SK-N-SH (cell line): ENCODE data around the gene DDX28. TPM values are rescaled to one million over a fixed set of nuclear protein-coding genes. Genes with fewer than 3 reads are reported as not detected.

Experiments used
- CTCF ChIA-PET: fragments of 300-600, 350-600 bp; formaldehyde crosslinking; extraction: SDS; loops from one replicate; lab custom pipeline; 2021; lab: Yijun Ruan, JAX
- POLR2A ChIA-PET: fragments of 350-600 bp; sonication (Branson Sonifier 250); formaldehyde crosslinking; extraction: SDS; loops from one replicate; lab custom pipeline; 2020; ENCODE audit warnings: antibody characterized with exemption, inconsistent platforms; lab: Yijun Ruan, JAX
- DNase-seq: peaks from one replicate; pipeline ENCODE4 v3.0.0; 2012
- H2AFZ ChIP-seq: fragments of 200-600 bp; sonication (generic); 2 replicates; pipeline ENCODE4 v1.8.1; 2016; ENCODE audit warnings: antibody characterized with exemption, mild to moderate bottlenecking, low read depth
- H3F3A ChIP-seq: fragments of 200-600 bp; sonication (generic); replicated peaks from 2 replicates; pipeline ENCODE3; 2016; ENCODE audit warnings: antibody characterized with exemption, mild to moderate bottlenecking; ENCODE audit not compliant: insufficient read depth
- H3K27ac ChIP-seq, 2 experiments: fragments of 200-500 bp in 1 of 2; fragments of 200-600 bp in 1 of 2; sonication (Bioruptor generic) in 1 of 2; sonication (generic), shearing (Covaris generic) in 1 of 2; 2 replicates each; pipeline versions ENCODE4 v1.5.1 to v1.6.1; 2014 to 2016; ENCODE audit warnings: low read depth in 2 of 2, inconsistent platforms in 1 of 2, low read length in 1 of 2, mild to moderate bottlenecking in 1 of 2, mixed read lengths in 1 of 2
- H3K27me3 ChIP-seq: fragments of 200-600 bp; sonication (generic), shearing (Covaris generic); 2 replicates; pipeline ENCODE4 v1.6.1; 2016; ENCODE audit warnings: mixed run types; ENCODE audit not compliant: insufficient read depth
- H3K36me3 ChIP-seq, 2 experiments: fragments of 200-500 bp in 1 of 2; fragments of 200-600 bp in 1 of 2; sonication (Bioruptor generic) in 1 of 2; sonication (generic) in 1 of 2; replicated peaks in 1 of 2; 2 replicates each; pipeline versions ENCODE3 to v1.5.1; 2014 to 2016; ENCODE audit warnings: low read length in 1 of 2, mild to moderate bottlenecking in 1 of 2; ENCODE audit not compliant: insufficient read depth in 2 of 2, control insufficient read depth in 1 of 2
- H3K4me1 ChIP-seq, 2 experiments: fragments of 200-500 bp in 1 of 2; fragments of 200-600 bp in 1 of 2; sonication (Bioruptor generic) in 1 of 2; sonication (generic), shearing (Covaris generic) in 1 of 2; 2 replicates each; pipeline versions ENCODE4 v1.5.1 to v1.6.1; 2014 to 2016; ENCODE audit warnings: low read depth in 1 of 2, low read length in 1 of 2, mixed run types in 1 of 2; ENCODE audit not compliant: insufficient read depth in 2 of 2, control insufficient read depth in 1 of 2
- H3K4me2 ChIP-seq: fragments of 200-600 bp; sonication (generic), shearing (Covaris generic); 2 replicates; pipeline ENCODE4 v1.6.1; 2017; ENCODE audit warnings: mixed run types
- H3K4me3 ChIP-seq, 2 experiments: fragments of 200-500 bp in 1 of 2; fragments of 200-600 bp in 1 of 2; sonication (Bioruptor generic) in 1 of 2; sonication (generic), shearing (Covaris generic) in 1 of 2; 2 replicates each; pipeline versions ENCODE4 v1.5.1 to v1.8.1; 2014 to 2016; ENCODE audit warnings: low read depth in 2 of 2, inconsistent platforms in 1 of 2, low read length in 1 of 2, mild to moderate bottlenecking in 1 of 2, mixed read lengths in 1 of 2, moderate library complexity in 1 of 2
- H3K79me2 ChIP-seq: fragments of 200-600 bp; sonication (generic); 2 replicates; pipeline ENCODE4 v1.8.1; 2017; ENCODE audit warnings: mild to moderate bottlenecking; ENCODE audit not compliant: insufficient read depth
- H3K9ac ChIP-seq: fragments of 200-600 bp; sonication (generic); 2 replicates; pipeline ENCODE4 v1.6.1; 2017; ENCODE audit warnings: mixed run types
- H3K9me2 ChIP-seq: fragments of 200-600 bp; sonication (generic); 2 replicates; pipeline ENCODE4 v1.6.1; 2017; ENCODE audit warnings: mixed run types
- H3K9me3 ChIP-seq: fragments of 200-600 bp; sonication (generic); 2 replicates; pipeline ENCODE4 v1.6.1; 2017; ENCODE audit warnings: mixed run types, mild to moderate bottlenecking, moderate library complexity
- H4K20me1 ChIP-seq: fragments of 200-600 bp; sonication (generic); 2 replicates; pipeline ENCODE4 v1.6.1; 2017; ENCODE audit warnings: mild to moderate bottlenecking, mixed run types; ENCODE audit not compliant: insufficient read depth
- EP300 ChIP-seq, 2 experiments: IDR thresholded peaks; 2 replicates each; pipeline versions ENCODE4 v1.4.0 to v1.6.1; 2012; ENCODE audit warnings: borderline replicate concordance in 1 of 2, low read depth in 1 of 2, low read length in 1 of 2
- EZH2phosphoT487 ChIP-seq: fragments of 200-600 bp; sonication (generic); IDR thresholded peaks from 2 replicates; pipeline ENCODE4 v1.6.1; 2017; ENCODE audit warnings: low read depth, mixed run types, mild to moderate bottlenecking, antibody characterized with exemption, moderate library complexity, borderline replicate concordance
- GABPA ChIP-seq: IDR thresholded peaks from 2 replicates; pipeline ENCODE4 v1.4.0; 2012; ENCODE audit warnings: low read depth, mild to moderate bottlenecking
- MXI1 ChIP-seq: IDR thresholded peaks from 2 replicates; pipeline ENCODE4 v1.6.1; 2012; ENCODE audit warnings: mild to moderate bottlenecking, low read depth, low read length, improper control_type of control experiment
- NFIC ChIP-seq: IDR thresholded peaks from 2 replicates; pipeline ENCODE4 v1.4.0; 2012; ENCODE audit warnings: borderline replicate concordance
- POLR2AphosphoS5 ChIP-seq: IDR thresholded peaks from 2 replicates; pipeline ENCODE4 v1.6.1; 2012; ENCODE audit warnings: low read depth, low read length
- RAD21 ChIP-seq: IDR thresholded peaks from 2 replicates; pipeline ENCODE4 v1.6.1; 2012; ENCODE audit warnings: mild to moderate bottlenecking, low read length
- SMC3 ChIP-seq: IDR thresholded peaks from 2 replicates; pipeline ENCODE4 v1.6.1; 2012; ENCODE audit warnings: low read depth, low read length, improper control_type of control experiment
- TAF1 ChIP-seq: IDR thresholded peaks from 2 replicates; pipeline ENCODE4 v1.6.1; 2012; ENCODE audit warnings: low read depth, mild to moderate bottlenecking, low read length, moderate library complexity, borderline replicate concordance
- TCF12 ChIP-seq: IDR thresholded peaks from 2 replicates; pipeline ENCODE4 v1.4.0; 2012
- WGBS: methylation state at CpG from one replicate; pipeline ENCODE4 v1.1.6; 2017; ENCODE audit warnings: low lambda C conversion rate; 5-methylcytosine and 5-hydroxymethylcytosine counted together
- polyA plus RNA-seq, 3 experiments: library from polyadenylated mRNA; depleted of rRNA; stranded (reverse); fragments of >200 nt; gene quantifications; 2 replicates each; pipeline ENCODE4 v1.2.3, GENCODE V29; 2012
- TF ChIP-seq, protein P1 (sequence below): IDR thresholded peaks from 2 replicates; pipeline ENCODE4; 2012
- TF ChIP-seq, protein P2 (sequence below): fragments of 200-600 bp; sonication (generic); IDR thresholded peaks from 2 replicates; pipeline ENCODE4 v1.6.1; 2017; ENCODE audit warnings: antibody characterized with exemption, mild to moderate bottlenecking, moderate library complexity
- TF ChIP-seq, protein P3 (sequence below): IDR thresholded peaks from 2 replicates; pipeline ENCODE4 v1.4.0; 2012; ENCODE audit warnings: low read depth
- TF ChIP-seq, protein P4 (sequence below): fragments of 150-350 bp; IDR thresholded peaks from 2 replicates; pipeline ENCODE4 v1.6.1; 2017; ENCODE audit warnings: antibody characterized with exemption, low read length, low read depth, borderline replicate concordance

Gene DDX28
- polyA plus RNA-seq, 1 of the 3 experiments (the other 2 are of a cell fraction), result 10.8 TPM

DNA sequence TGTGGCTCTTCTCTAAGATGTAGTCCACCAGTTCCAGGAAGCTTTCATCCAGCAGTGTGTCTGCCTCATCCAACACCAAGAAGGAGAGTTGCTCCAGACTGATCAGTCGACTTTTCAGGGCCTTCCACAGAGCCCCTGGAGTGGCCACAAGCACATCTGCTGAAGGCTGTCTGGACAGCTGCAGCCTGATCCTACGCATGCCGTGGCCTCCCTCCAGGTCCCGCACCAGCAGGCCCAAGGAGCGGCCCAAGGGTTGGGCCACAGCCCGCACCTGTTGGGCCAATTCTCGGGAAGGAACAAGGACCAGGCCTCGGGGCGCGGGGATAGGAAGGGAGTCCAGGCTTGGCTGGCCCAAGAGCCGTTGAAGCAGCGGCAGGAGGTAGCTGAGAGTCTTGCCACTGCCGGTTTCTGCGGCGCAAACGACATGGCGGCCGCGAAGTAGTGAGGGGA, 729 bp downstream of the DDX28 start:
- ChIA-PET POLR2A (interaction anchor here (1.3 kb wide), 1 partner anchor 86 kb away, joined by 5 read pairs; no protein-coding TSS in a partner anchor), CTCF (interaction anchor here (0.6 to 3.3 kb wide), 5 partner anchors 18 to 80 kb away, joined by 3 to 23 read pairs (median 4); no protein-coding TSS in a partner anchor)
- TF ChIP-seq EP300 (IDR thresholded peaks at IDR 0.05; ENCODE audit: borderline replicate concordance in 1 of 2, low read depth in 1 of 2, low read length in 1 of 2) (no peak), RAD21 (no peak), MXI1 (no peak), TCF12 (no peak), SMC3 (no peak)
- TF ChIP-seq, protein P1, sequence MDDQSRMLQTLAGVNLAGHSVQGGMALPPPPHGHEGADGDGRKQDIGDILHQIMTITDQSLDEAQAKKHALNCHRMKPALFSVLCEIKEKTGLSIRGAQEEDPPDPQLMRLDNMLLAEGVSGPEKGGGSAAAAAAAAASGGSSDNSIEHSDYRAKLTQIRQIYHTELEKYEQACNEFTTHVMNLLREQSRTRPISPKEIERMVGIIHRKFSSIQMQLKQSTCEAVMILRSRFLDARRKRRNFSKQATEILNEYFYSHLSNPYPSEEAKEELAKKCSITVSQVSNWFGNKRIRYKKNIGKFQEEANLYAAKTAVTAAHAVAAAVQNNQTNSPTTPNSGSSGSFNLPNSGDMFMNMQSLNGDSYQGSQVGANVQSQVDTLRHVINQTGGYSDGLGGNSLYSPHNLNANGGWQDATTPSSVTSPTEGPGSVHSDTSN, result no peak

DNA sequence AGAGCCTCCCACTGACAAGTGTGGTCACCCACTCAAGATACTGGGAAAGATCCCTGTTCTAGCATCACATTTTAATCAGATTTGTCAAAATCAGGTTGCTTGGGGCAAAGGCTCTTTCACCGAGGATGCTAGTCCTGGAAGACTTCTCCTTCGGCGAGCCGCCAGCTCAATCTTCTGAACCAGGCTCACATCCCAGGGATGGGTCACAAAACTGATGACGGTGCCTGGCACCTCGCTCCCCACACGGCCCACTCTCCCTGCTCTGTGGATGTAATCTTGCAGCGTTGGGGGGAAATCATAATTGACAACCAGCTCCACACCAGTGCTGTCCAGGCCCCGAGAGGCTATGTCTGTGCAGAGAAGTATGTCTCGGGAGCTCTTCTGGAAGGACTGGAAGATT, 1.5 kb downstream of the DDX28 start:
- Histone ChIP-seq H3K4me3 (peak overlapping the region in 1 of 2 experiments; percentile 98; a peak in 1 of 4 replicates), H3K27ac (no peak overlapping the region), H3K9ac (no peak overlapping the region), H3K4me2 (peak overlapping the region; percentile 93), H2AFZ (no peak overlapping the region)
- no peak for DNase-seq
- TF ChIP-seq TCF12, result no peak
- no peak for TF ChIP-seq NFIC
- TF ChIP-seq, protein P2, sequence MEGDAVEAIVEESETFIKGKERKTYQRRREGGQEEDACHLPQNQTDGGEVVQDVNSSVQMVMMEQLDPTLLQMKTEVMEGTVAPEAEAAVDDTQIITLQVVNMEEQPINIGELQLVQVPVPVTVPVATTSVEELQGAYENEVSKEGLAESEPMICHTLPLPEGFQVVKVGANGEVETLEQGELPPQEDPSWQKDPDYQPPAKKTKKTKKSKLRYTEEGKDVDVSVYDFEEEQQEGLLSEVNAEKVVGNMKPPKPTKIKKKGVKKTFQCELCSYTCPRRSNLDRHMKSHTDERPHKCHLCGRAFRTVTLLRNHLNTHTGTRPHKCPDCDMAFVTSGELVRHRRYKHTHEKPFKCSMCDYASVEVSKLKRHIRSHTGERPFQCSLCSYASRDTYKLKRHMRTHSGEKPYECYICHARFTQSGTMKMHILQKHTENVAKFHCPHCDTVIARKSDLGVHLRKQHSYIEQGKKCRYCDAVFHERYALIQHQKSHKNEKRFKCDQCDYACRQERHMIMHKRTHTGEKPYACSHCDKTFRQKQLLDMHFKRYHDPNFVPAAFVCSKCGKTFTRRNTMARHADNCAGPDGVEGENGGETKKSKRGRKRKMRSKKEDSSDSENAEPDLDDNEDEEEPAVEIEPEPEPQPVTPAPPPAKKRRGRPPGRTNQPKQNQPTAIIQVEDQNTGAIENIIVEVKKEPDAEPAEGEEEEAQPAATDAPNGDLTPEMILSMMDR, result no peak
- no peak for TF ChIP-seq TAF1
- no peak for TF ChIP-seq EZH2phosphoT487
- TF ChIP-seq POLR2AphosphoS5, result no peak
- no peak for TF ChIP-seq GABPA
- TF ChIP-seq, protein P3, sequence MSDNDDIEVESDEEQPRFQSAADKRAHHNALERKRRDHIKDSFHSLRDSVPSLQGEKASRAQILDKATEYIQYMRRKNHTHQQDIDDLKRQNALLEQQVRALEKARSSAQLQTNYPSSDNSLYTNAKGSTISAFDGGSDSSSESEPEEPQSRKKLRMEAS, result no peak
- TF ChIP-seq, protein P4, sequence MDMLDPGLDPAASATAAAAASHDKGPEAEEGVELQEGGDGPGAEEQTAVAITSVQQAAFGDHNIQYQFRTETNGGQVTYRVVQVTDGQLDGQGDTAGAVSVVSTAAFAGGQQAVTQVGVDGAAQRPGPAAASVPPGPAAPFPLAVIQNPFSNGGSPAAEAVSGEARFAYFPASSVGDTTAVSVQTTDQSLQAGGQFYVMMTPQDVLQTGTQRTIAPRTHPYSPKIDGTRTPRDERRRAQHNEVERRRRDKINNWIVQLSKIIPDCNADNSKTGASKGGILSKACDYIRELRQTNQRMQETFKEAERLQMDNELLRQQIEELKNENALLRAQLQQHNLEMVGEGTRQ, result no peak
- TF ChIP-seq, all 33 proteins: peak for 0
- Histone ChIP-seq H3K9me2 (no peaks in the 10 kb centered on the region), H3K36me3 (peaks cover 6 to 14% of the 10 kb centered on the region in 2 experiments), H3K4me1 (peaks cover 7 to 12% of the 10 kb centered on the region in 2 experiments; a peak in 2 of 4 replicates), H3F3A (no peaks in the 10 kb centered on the region), H3K79me2 (peaks cover 45% of the 10 kb centered on the region), H4K20me1 (no peaks in the 10 kb centered on the region), H3K9me3 (no peaks in the 10 kb centered on the region), H3K27me3 (no peaks in the 10 kb centered on the region)
- 83% methylated on average over 8 of the region's 10 CpGs for WGBS
- CTCF ChIA-PET, result interaction anchor here (0.7 to 3.3 kb wide), 3 partner anchors 19 to 43 kb away, joined by 3 to 23 read pairs (median 6); no protein-coding TSS in a partner anchor
- POLR2A ChIA-PET, result no interaction called here

More for the DNA sequence above, 729 bp downstream of the DDX28 start:
- H4K20me1 ChIP-seq, result no peaks in the 10 kb centered on the region
- H3K27me3 ChIP-seq, result no peaks in the 10 kb centered on the region
- H3K36me3 ChIP-seq, result peaks cover 6 to 22% of the 10 kb centered on the region in 2 experiments
- peaks cover 47% of the 10 kb centered on the region for H3K79me2 ChIP-seq
- H3F3A ChIP-seq, result no peaks in the 10 kb centered on the region
- H2AFZ ChIP-seq, result peak overlapping the region; percentile 80; the same call in 1 of the 2 replicates
- peak overlapping the region; percentile 93 for H3K4me2 ChIP-seq
- H3K27ac ChIP-seq, result peak overlapping the region in 1 of 2 experiments; percentile 57; a peak in 2 of 4 replicates
- no peak for DNase-seq
- H3K9ac ChIP-seq, result peak overlapping the region; percentile 97
- no peaks in the 10 kb centered on the region for H3K9me2 ChIP-seq
- H3K4me1 ChIP-seq, result peaks cover 7 to 12% of the 10 kb centered on the region in 2 experiments; a peak in 2 of 4 replicates
- WGBS, result no CpG with 5 or more reads among the region's 19 CpGs
- H3K9me3 ChIP-seq, result no peaks in the 10 kb centered on the region
- H3K4me3 ChIP-seq, result peak overlapping the region; percentile 80 to 98
